Activated CD4-positive, alpha-beta T cell treated with anti-CD3 and anti-CD28 coated beads for 4 hours (primary cell): Measurements from ENCODE around the gene FPR2.
"Not testable (repeated sequence)": the region's sequence is repeated elsewhere in the genome, so short reads cannot be mapped to it uniquely, and the experiment has no call there.

Source experiments
- DNase-seq, 2 donors: peaks; one replicate each; pipeline ENCODE4 v3.0.0-alpha.2; 2020

Gene FPR2

DNA sequence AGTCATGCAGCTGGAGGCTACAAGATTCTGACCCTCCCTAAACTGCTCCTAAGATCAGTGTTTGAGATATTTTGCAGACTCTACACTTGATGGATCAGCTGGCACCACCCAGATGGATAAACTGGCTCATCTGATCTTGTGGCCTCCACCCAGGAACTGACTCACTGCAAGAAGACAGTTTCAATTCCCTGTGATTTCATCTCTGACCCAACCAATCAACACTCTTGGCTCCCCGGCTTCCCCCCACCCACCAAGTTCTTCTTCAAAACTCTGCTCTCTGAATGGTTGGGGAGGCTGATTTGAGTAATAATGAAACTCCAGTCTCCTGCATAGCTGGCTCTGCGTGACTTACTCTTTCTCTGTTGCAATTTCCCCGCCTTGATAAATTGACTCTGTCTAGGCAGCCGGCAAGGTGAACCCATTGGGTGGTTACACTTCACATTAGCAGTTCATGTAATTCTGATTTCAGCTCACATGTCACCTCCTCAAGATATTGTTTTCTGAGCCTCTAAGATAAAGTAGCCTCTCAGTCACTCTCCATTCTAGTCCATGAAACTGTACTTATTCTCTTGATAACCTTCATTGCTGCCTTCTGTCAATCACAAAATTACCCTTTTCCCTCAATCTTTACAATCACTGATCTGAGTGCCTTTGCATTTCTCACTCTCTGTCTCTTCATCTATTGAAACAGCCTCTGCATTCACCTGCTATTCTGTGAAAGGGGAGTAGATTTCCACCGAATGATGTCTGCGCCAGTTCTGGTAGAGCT lies 24.1 kb downstream of the FPR2 start:
- peak; percentile 1 to 4 for DNase-seq

DNA sequence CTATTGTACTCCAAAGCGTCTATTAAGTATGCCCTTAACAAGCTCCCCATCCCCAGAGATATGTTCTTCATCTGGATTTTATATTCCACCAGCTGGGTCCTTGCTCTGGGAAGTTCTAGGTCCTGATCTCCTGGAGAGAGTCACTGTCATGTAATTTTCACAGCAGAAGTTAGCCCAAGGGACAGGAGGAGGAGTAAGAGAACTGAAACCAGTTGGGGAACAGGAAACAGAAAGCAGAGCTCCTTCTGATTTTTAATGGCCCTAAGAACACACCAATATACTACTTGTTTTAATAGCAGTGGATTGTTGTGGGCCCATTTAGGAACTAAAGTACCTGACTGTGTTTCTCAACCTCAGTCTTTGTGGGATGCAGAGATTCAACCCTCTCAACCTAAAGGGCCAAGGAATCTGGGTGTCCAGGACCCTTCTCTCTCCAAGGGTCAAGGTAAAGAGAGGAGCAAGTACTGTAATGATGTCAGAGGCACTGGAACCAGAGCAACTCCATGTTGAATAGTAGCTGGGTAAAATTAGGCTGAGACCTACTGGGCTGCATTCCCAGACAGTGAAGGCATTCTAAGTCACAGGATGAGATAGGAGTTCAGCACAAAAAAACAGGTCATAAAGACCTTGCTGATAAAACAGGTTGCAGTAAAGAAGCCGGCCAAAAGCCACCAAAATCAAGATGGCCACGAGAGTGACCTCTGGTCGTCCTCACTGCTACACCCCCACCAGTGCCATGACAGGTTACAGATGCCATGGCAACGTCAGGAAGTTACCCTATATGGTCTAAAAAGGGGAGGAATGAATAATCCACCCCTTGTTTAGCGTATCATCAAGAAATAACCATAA lies 25.9 kb downstream of the FPR2 start:
- DNase-seq: no peak

DNA sequence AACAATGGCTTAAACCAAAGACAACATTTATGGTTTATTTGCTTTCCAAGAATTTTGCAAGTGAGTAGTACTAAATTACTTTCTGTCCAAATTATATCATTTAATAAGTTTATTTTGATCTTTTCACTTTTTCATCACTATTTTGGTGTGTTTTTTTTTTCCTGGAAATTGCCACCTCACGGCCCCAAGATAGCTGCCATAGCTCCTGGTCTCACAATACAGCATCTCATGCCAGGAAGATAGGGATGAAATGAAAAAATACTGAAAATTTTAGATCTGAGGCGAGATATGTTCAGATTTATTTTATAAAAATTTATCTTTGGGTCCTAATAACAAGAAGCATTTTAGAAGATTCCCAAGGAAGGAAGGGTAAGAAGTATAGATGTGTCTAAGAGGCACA lies 27.0 kb downstream of the FPR2 start:
- DNase-seq: no peak

DNA sequence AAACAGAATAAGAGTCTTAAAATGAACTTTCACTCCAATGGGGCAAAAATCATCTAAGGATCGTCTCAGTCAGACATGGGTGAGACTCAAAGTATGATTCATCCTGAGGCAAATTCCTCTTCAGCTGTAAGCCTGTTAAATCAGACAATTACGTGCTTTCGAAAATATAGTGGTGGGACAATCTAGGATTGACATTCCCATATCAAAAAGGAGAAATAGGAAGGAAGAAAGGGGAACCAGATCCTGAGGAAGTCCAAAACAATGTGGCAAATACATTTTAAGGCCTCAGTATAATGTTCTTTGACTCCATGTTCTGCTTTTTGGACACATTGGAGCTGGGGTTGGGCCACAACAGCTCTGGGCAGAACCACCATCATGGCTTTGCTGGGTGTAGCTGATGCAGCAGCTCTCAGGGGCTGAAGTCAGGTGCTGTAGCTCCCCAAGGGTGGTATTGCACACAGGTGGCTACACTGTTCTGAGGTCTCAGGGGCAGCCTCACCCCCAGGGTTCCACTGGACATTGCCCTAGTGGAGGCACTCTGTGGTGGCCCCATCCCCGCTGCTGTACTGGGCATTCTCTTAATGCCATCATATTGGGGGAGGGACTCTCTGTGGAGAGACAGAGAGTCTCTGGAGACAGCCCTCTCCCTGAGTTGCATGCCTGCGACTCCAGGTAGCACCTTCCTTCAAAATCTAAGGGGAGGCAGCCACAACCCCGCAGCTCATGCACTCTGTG lies 28.2 kb downstream of the FPR2 start:
- no peak for DNase-seq

DNA sequence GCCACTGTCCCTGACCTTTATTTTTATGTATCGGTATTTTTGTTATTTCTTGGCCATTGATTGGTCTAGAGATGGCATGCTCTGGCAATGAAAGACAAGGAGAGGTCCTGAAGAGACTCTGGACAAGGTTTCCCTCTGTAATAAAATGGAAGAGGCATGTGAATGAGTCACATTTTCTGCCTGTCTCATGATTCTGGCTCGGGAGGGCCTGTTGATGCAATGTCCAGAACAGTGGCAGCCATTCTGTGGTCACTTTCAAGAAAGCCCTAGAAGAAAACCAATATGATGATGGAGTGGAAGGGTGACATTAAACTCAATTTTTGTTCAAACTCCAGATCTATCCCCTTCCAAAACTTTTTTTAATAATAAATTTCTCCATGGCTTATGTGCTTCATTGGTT lies 32.0 kb downstream of the FPR2 start:
- no peak for DNase-seq

DNA sequence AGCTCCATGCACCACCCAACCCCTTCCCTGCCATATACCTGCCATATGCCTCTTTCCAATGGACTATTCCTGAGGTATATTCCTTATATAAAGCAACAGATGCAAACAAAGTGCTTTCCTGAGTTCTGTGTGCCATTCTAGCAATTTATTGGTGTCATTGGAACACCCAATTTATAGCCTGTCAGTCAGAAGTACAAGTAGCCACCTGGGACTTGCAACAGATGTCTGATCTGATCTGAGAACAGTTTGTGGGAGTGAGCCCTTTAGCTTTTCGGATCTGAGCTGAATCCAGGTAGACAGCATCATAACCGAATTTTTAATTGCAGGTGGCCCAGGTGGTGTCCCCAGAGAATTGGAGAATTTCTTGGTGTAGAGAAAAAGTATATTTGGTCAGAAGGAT lies 33.0 kb downstream of the FPR2 start:
- no peak for DNase-seq

DNA sequence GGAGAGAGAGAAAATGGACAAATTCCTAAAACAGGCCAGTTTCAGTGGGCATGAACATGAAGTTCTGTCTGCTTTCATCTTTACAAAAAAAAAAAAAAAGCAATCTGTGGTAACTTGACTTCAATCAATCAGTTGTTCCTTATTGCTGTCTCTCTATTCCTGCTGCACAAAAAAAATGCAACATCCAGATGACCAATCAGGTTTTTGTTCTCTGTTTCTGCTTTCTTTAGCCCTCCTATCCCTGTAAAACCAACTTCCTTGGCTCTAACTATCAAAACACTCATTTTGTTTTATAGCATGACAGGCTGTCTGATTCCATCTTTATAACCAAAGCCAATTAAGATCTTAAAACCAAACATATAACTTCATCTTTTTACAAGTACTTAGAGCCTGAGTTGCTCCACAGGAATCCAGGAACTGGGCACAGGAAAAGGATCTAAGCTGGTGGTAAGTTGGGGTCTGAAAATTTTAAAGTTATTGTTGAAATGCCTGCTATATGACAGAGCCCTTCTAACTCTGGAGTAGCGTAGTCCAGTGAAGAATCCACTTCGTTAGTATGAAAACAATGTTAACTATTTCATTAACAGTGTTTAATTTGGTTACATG lies 34.0 kb downstream of the FPR2 start, which contains the start of gene FPR3:
Gene FPR3, plus strand, starts transcription at position 273 of the 606 bp plus-strand sequence. CDS start 28,592 bp downstream, outside the sequence.
- DNase-seq: no peak

DNA sequence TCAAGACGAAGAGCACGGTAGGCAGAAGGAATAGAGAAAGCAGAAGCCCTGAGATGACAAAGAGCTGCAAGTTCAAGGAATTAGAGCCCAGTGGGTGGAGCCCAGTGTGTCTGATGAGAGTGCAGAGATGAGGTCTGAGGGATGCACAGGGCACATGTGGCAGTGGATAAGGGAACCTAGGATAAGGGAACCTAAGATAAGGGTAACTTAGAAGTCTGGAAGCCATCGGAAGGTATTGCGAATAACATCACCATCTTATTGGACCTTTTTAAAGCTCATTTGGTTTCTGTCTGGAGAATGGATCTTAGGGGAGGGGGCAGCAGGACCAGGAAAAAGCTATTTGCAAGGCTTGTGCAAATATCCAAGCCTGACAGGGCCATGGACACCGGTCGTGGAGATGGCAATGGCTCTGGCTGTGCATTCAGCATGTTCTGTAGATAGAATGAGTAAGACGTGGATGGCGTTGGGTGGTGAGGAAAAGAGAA lies 35.3 kb downstream of the FPR2 start:
- DNase-seq: no peak

DNA sequence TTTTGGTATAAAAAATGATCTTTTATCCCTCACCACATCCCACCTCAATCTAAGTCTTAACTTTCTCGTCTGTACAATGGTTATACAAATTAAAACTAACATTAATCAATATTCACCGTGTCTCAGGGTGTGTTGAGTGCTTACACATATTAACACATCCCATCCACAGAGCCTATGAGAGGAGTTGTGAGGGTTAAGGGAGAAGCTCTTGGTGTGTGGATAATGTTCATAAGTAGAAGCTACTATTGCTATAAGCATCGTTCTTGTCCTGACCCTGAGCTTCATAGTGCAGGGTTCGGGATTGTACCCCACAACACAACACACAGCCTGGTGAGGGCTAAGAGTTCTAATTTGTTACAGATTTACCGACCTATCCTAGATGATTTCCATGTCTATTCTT lies 36.5 kb downstream of the FPR2 start:
- no peak for DNase-seq

DNA sequence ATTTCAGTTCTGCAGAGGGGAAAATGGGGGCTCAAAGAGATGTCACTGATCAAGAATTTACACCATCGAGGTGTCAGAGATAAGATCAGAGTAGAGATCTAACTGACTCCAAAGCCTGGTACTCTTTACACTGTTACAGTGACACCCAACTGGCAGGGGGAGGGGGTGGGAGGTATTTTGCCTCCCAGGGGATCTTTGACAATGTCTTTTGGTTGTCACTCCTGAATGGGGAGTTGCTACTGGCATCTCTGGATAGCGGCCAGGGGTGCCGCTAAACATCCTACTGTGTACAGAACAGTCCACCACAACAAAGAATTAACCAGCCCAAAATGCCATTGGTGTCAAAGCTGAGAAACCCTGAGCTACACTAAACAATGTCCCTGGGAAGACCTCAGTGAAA lies 37.1 kb downstream of the FPR2 start:
- DNase-seq: no peak

DNA sequence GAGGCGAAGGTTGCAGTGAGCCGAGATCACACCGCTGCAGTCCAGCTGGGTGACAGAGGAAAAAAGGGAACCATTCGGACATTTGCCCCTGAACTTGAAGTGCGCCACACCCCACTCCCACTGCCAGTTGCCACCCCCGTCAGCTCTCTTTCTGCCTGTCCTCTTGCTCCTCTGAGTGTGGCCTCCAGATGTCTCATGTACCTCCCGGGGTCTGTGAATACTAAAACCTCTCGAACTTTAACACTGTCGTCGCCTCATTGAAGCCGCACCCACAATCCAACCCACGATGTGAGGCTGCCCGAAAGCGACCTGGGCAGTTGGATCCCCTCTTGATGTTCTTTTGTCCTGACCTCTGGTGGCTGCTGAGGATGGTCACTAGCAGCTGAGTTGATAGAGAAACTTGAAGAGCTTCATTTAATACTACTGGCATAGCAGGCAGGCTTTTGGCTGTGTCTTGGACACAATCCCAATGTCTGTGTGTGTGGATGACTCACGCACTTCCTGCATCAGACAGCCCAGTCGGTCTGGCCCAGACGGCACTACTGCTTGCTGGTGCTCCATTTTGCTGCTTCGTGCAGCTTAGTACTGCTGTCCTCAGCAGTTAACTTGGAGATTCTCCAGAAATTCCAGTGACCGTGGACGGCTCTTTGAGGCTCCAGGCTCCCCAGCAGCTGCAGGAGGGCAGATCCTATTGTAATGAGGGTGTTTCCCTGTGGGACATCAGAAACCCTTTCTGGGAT lies 38.2 kb downstream of the FPR2 start:
- DNase-seq: no peak

DNA sequence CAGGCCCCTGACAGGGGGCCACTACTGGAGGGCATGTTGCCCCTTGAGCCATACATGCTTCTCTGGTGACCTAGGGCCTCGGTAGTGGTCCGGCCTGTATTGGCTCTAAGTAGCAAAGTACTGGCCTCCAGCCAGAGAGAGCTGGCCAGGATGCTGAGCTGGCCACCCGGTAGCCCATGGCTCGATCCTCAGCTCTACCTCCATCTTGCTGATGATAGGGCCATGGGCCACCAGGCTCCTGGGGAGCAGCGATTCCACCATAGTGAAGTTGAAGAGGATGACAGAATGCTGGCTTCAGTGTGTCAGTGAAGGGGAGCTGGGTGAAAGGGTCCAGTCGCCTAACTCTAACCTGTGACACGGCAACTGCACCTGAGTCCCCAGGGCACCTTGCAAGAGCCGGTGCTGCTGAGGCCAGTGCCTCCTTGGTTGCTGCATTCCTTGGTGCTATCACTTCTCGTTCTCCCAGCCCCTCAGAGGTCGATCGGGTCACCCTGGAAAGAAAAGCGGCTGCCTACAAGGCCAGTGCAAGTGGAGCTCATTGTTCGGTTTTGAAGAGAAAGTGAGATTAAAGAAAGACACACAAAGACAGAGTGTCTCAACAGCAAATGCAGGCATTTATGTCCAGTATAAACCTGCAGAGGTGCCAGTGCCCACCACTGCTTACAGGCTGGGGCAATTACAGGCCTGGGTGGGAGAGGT lies 38.9 kb downstream of the FPR2 start:
- DNase-seq: no peak

DNA sequence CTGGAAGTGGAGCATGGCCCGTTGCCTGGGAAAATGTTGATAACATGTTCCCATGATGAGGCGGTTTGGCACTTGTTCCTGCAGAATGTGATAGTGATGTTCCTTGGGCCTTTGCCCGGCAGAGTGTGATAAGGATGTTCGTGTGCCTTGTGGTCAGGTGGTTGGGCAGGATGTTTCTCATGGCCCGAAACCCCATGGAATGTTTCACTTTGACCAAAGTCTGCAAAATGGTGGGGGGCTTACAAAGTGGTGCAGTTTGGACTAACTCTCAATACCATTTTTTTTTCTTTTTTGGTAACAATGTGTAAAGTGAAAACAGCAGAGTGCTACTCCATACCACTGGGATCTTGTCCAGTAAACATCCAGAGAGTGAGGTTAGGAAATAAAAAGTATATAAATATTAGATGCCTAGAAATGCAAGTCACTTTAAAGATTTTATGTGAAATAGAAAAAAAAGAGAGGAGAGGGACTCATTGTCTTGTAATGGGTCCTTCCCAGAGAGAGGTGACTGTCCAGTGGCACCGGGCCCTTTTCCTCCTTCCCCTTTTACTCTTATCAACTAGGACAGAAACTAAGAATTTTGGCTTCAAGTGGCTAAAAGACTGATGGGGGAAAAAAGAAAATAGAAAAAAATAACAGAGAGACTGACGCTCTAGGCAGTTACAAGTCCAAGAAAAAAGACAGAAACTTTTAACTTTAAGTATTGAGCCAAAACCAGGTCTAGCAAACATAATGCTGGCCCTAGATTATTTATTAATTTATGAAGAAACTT lies 39.7 kb downstream of the FPR2 start:
- no peak for DNase-seq

DNA sequence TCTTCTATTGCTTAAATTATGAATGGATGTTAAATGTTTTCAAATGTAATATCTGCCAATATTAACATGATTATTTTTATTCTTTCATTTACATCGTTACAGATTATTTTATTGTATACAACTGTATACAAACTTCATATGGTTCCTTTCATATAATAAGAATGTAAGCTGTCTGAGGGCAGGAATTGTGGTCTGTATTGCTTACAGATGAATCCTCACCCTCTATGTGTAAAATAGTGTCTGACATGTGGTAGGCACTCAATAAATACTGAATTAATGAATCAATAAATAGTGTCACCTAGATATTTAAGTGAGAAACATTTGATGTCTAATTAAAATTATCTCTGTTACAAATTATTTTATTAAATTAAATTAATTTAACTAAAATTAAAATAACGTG lies 41.8 kb downstream of the FPR2 start:
- DNase-seq: no peak

DNA sequence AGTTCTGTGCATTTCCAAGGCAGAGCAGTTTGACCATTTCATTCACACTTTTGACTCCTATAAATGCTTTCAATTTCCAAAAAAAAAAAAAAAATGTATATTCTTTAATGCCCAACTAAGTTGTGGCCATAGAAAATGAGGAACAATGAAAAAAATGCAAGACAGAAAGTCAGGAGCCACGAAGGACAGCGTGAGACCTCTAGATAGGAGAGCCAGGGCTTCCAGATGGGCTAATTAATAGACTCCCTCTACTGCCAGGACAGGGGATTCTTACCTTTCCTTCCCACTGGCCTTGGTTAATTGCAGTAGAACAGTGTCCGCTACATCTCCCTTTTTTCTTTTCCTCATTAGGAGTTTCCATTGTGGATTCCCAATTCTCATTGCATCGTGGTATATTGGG lies 42.5 kb downstream of the FPR2 start:
- no peak for DNase-seq

DNA sequence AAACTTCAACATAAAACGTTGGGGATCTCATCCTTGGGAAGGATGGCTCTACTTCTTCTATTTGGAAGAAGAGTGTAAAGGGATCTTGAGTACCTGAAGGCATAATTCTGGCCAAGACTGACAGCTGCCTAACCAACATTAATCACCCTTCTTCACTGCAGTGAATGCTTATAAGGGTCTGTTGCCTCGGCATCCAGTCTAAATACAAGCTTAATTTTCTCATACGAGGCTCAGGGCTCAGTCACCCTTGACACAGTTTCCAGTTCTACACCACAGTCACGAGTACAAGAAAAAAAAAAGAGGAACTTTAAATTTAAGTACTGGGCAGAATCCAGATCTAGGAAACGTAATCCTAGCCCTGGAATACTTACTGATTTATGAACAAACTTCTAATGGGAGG lies 43.0 kb downstream of the FPR2 start:
- no peak for DNase-seq

DNA sequence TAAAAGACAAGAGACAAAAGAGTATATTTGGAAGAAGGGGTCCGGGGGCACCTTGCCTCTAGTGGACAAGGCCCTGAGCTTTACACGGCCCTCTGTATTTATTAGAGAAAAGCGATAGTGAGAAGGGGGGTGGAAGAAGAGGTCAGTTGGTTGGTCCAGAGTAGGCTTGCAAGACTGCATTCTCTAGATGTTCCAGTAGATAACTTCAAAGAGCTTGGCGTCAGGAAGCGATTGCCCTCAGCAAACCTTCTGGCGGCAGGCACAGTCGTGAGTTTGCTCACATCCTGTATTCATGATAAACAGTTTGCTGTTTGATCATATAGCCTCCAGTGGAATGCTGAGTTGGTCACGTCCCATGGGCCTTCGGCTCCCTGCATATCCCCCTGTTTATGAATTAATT lies 43.8 kb downstream of the FPR2 start:
- DNase-seq: not testable (repeated sequence)

DNA sequence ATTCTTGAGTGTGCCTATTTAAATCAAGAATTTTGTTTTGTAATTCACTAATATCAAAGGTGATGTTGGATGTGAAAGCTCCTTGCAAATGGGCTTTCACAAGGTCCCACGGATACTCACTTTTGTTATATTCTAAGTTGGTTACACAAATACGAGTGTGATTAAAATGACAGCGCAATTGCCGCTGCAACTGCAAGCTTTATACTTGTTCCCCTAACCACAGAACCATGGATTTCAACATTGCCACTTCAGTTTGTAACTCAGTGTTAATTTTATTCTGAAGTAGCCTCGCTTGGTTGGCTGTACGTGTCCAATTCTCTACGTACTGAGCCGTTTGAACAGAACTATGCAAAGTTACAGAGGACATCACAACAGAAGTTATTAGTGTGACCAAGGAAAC lies 44.4 kb downstream of the FPR2 start:
- DNase-seq: not testable (repeated sequence)

DNA sequence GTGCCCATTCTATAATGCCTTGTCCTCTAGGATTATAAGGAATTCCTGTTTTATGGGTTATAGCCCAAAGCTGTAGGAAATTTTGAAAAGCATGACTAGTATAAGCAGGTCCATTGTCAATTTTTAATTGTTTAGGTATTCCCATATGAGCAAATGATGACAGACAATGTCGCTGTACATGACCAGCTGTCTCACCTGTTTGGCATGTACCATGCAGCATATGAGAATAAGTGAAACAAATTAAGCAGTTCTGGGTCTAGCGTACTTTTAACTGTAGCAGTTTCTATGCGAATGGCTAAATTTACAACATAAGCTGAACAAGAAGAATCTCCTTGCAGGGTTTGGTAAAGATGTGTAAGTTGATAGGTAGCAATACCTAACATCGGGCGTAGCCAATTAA lies 45.6 kb downstream of the FPR2 start:
- not testable (repeated sequence) for DNase-seq

DNA sequence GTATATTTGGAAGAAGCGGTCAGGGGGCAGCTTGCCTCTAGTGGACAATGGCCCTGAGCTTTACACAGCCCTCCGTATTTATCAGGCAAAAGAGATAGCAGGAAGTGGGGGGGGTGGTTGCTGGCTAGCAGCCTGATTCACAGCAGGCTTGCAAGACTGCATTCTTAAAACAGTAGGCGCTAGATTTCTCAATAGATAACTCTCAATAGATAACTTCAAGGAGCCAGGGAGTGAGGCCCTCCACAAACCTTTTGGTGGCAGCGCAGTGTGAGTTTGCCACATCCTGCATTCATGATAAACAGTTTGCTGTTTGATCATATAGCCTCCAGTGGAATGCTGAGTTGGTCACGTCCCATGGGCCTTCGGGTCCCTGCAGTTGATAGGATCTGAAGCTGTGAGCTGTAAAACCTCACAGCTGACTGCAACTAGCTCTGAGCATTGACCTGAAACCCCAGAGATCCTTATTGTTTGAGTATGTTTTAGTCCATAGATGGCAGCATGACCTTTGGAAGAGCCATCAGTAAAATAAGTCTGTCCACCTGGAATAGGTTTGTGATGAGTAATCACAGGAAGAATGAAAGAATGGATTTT lies 46.2 kb downstream of the FPR2 start:
- DNase-seq: no peak
